ENCODE measurements around the gene LPCAT3.

DNA sequence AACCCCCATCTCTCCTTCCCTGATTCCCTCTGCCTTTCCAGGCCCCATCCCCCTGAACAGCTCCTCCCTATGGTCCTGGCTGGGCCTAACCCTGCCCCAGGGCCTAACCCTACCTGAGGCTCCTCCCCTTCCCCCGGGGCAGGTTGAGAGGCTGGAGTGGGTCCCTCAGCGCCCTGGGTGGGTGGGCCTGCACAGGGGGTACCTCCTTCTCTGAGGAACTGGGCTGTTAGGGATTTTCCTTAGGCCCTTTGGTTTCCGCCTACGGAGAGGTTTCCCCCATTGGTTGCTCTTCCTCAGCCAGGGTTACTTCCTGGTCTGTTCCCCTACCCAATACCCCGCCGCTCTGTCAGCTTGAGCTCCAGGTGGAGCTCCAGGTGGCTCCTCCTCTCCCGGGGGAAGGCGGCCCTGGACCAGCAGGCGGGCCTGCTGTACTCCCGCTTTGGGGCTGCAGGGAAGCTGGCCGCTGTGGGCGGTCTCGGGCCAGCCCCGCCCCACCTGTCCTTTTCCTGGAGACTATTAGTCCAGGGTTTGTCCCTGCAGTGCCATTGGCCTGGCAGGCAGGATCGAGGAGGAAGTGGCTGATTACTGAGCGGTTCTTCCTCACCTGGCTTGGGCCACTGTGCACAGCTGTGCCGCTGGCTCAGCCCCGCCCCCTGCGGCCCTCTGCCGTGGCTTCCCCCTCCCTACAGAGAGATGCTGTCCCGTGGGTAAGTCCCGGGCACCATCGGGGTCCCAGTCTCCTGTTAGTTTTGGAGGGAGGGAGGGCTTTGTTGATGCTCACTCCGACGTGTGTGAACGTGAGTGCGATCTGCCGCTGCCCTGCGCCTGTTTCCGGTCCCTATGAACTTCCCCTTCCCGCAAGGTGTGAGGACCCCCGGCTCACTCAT lies 72.0 kb downstream of the LPCAT3 start:
- no peak for TF ChIP-seq TARDBP (CRISPR knock-in tag; IDR thresholded peaks at IDR 0.05)
- TF ChIP-seq ZNF558 (CRISPR knock-in tag; IDR thresholded peaks at IDR 0.05; ENCODE audit: borderline replicate concordance): 0 out of 2 replicates have a peak, but pooled peaks have one; percentile 59
- peak; percentile 68 for TF ChIP-seq HNRNPLL (IDR thresholded peaks at IDR 0.05; ENCODE audit: low read depth, low read length, poor library complexity, severe bottlenecking)
- no peak for TF ChIP-seq ZNF720 (CRISPR knock-in tag; IDR thresholded peaks at IDR 0.05)
- TF ChIP-seq ZNF790 (CRISPR knock-in tag; IDR thresholded peaks at IDR 0.05; ENCODE audit: borderline replicate concordance): no peak
- TF ChIP-seq FOSL1 (CRISPR knock-in tag; IDR thresholded peaks at IDR 0.05; ENCODE audit: borderline replicate concordance): no peak
- no peak for TF ChIP-seq MAFG (CRISPR knock-in tag; IDR thresholded peaks at IDR 0.05)
- no peak for TF ChIP-seq ZSCAN12 (CRISPR knock-in tag; IDR thresholded peaks at IDR 0.05)
- peak; percentile 69 for TF ChIP-seq SP2 (CRISPR knock-in tag; IDR thresholded peaks at IDR 0.05)
- 0 out of 2 replicates have a peak, but pooled peaks have one; percentile 10 for TF ChIP-seq ZNF414 (CRISPR knock-in tag; IDR thresholded peaks at IDR 0.05)
- no peak for TF ChIP-seq CBX2 (IDR thresholded peaks at IDR 0.05; ENCODE audit: low read depth, low read length)
- TF ChIP-seq CBX2 (CRISPR knock-in tag; IDR thresholded peaks at IDR 0.05; ENCODE audit: low read depth): no peak
- no peak for TF ChIP-seq HNF1B (CRISPR knock-in tag; IDR thresholded peaks at IDR 0.05)
- TF ChIP-seq JUN (CRISPR knock-in tag; IDR thresholded peaks at IDR 0.05): no peak

All from HepG2 (cell line).